Measurements from ENCODE around the gene SPIN1. TPM values are rescaled to one million over a fixed set of nuclear protein-coding genes. Genes with fewer than 3 reads are reported as not detected.

The SPIN1 gene
- total and polyA plus RNA-seq, 2 of the 8 experiments (the other 6 are each of a cell fraction or from before 2014, with no cell fraction given), result 69.9 to 139 TPM

GRCh38 chr9:88342246-88342645 lies 46.0 kb upstream of the SPIN1 start (continued):
- TF ChIP-seq, protein P1, sequence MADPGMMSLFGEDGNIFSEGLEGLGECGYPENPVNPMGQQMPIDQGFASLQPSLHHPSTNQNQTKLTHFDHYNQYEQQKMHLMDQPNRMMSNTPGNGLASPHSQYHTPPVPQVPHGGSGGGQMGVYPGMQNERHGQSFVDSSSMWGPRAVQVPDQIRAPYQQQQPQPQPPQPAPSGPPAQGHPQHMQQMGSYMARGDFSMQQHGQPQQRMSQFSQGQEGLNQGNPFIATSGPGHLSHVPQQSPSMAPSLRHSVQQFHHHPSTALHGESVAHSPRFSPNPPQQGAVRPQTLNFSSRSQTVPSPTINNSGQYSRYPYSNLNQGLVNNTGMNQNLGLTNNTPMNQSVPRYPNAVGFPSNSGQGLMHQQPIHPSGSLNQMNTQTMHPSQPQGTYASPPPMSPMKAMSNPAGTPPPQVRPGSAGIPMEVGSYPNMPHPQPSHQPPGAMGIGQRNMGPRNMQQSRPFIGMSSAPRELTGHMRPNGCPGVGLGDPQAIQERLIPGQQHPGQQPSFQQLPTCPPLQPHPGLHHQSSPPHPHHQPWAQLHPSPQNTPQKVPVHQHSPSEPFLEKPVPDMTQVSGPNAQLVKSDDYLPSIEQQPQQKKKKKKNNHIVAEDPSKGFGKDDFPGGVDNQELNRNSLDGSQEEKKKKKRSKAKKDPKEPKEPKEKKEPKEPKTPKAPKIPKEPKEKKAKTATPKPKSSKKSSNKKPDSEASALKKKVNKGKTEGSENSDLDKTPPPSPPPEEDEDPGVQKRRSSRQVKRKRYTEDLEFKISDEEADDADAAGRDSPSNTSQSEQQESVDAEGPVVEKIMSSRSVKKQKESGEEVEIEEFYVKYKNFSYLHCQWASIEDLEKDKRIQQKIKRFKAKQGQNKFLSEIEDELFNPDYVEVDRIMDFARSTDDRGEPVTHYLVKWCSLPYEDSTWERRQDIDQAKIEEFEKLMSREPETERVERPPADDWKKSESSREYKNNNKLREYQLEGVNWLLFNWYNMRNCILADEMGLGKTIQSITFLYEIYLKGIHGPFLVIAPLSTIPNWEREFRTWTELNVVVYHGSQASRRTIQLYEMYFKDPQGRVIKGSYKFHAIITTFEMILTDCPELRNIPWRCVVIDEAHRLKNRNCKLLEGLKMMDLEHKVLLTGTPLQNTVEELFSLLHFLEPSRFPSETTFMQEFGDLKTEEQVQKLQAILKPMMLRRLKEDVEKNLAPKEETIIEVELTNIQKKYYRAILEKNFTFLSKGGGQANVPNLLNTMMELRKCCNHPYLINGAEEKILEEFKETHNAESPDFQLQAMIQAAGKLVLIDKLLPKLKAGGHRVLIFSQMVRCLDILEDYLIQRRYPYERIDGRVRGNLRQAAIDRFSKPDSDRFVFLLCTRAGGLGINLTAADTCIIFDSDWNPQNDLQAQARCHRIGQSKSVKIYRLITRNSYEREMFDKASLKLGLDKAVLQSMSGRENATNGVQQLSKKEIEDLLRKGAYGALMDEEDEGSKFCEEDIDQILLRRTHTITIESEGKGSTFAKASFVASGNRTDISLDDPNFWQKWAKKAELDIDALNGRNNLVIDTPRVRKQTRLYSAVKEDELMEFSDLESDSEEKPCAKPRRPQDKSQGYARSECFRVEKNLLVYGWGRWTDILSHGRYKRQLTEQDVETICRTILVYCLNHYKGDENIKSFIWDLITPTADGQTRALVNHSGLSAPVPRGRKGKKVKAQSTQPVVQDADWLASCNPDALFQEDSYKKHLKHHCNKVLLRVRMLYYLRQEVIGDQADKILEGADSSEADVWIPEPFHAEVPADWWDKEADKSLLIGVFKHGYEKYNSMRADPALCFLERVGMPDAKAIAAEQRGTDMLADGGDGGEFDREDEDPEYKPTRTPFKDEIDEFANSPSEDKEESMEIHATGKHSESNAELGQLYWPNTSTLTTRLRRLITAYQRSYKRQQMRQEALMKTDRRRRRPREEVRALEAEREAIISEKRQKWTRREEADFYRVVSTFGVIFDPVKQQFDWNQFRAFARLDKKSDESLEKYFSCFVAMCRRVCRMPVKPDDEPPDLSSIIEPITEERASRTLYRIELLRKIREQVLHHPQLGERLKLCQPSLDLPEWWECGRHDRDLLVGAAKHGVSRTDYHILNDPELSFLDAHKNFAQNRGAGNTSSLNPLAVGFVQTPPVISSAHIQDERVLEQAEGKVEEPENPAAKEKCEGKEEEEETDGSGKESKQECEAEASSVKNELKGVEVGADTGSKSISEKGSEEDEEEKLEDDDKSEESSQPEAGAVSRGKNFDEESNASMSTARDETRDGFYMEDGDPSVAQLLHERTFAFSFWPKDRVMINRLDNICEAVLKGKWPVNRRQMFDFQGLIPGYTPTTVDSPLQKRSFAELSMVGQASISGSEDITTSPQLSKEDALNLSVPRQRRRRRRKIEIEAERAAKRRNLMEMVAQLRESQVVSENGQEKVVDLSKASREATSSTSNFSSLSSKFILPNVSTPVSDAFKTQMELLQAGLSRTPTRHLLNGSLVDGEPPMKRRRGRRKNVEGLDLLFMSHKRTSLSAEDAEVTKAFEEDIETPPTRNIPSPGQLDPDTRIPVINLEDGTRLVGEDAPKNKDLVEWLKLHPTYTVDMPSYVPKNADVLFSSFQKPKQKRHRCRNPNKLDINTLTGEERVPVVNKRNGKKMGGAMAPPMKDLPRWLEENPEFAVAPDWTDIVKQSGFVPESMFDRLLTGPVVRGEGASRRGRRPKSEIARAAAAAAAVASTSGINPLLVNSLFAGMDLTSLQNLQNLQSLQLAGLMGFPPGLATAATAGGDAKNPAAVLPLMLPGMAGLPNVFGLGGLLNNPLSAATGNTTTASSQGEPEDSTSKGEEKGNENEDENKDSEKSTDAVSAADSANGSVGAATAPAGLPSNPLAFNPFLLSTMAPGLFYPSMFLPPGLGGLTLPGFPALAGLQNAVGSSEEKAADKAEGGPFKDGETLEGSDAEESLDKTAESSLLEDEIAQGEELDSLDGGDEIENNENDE (IDR thresholded peaks at IDR 0.05; ENCODE audit: insufficient replicate concordance, low read length), result no peak
- TF ChIP-seq, protein P2, sequence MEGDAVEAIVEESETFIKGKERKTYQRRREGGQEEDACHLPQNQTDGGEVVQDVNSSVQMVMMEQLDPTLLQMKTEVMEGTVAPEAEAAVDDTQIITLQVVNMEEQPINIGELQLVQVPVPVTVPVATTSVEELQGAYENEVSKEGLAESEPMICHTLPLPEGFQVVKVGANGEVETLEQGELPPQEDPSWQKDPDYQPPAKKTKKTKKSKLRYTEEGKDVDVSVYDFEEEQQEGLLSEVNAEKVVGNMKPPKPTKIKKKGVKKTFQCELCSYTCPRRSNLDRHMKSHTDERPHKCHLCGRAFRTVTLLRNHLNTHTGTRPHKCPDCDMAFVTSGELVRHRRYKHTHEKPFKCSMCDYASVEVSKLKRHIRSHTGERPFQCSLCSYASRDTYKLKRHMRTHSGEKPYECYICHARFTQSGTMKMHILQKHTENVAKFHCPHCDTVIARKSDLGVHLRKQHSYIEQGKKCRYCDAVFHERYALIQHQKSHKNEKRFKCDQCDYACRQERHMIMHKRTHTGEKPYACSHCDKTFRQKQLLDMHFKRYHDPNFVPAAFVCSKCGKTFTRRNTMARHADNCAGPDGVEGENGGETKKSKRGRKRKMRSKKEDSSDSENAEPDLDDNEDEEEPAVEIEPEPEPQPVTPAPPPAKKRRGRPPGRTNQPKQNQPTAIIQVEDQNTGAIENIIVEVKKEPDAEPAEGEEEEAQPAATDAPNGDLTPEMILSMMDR (IDR thresholded peaks at IDR 0.05; ENCODE audit: control extremely low read depth in 1 of 3, insufficient read depth in 1 of 3, low read depth in 1 of 3, low read length in 3 of 3), result no peak
- no peak for TF ChIP-seq EP300 (IDR thresholded peaks at IDR 0.05; ENCODE audit: borderline replicate concordance in 1 of 2, low read depth in 2 of 2, low read length in 2 of 2)
